GM10847 (cell line): ENCODE results near the gene DDX1.

Experiments
- POLR2A ChIP-seq: IDR thresholded peaks from 2 replicates; pipeline ENCODE4 v1.6.1; 2011; ENCODE audit not compliant: insufficient read length; ENCODE audit errors: extremely low read depth

The DDX1 gene

DNA sequence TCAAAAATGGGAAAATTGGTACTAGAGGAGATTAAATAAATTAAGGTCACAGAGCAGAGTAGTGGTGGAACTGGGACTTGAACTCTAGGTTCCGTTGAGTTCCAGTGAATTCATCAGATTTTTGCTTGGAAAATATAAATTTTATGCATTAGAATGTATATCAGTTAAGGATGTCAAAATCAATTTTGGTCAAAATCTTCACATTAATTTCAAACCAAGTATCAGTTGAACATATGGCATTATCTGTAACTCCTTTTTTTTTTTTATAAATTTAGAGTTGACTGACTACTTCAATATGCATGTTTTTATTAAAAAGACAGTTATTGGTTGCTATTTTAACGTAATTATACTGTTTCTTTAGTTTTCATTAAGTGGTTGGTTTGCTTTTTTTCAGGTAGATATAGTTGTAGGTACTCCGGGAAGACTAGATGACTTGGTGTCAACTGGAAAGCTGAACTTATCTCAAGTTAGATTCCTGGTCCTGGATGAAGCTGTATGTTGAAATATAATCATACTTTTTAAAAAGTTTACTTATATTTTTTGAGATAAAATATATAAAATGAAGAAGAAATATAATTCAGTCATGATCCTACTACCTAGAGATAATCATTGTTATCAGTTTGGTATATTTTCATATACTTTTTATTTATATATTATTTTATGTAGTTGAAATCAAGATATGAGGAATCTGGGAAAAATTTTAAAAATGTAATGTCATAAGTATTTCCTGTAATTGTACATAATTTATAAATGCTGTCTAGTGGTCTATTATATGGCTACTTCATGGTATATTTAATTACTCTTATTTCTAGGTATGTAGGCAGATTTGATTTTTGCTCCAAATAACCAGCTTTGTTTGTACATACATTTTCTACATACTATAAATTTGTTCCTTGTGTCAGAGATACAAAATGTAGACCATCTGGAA, 25.4 kb downstream of the DDX1 start:
- TF ChIP-seq POLR2A = no peak

DNA sequence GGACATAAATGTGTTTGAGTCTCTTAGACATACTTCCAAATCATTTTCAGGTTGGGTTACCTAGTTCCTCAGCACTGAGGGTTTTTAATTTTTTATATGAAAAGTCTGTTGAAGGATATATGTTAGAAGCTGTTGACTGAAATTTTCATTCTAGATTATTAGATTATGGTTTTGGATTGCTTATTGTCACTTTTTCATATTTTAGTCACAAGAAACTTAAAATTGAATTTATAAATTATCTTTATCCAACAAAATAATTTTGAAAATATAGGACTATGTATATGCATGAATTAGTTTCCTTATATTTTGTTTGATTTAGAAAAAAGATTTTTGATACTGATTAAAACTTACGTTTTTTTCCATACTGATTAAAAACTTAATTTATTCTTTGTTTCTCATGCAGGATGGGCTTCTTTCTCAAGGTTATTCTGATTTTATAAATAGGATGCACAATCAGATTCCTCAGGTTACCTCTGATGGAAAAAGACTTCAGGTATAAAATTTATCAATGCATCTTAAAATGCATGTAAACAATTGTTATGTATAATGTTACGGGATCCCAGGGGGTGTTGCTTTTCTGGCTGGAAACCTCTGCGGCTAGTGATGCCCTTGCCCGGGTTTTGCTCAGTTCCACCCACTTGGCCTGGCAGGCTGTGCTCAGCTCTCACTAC, 26.2 kb downstream of the DDX1 start:
- TF ChIP-seq POLR2A = no peak

DNA sequence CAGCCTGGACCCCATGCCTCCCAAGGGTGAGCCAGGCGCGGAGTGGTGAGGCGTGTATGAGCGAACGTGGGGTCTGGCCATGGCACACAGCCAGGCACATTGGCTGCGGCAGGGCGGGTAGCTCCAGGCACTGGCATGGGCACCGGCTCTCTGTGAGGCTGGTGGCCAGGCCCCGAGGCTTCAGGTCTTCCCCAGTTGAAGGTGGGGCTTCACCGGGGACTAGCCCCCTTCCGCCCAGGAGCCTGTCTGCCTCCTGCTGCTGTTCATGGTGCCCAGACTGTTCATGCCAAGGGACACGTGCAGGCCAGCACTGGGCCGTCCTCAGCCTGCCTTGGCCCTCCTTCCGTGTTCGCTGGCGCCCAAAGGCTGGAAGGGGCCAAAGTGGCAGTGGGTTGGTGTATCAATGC, 26.8 kb downstream of the DDX1 start:
- no peak for TF ChIP-seq POLR2A

DNA sequence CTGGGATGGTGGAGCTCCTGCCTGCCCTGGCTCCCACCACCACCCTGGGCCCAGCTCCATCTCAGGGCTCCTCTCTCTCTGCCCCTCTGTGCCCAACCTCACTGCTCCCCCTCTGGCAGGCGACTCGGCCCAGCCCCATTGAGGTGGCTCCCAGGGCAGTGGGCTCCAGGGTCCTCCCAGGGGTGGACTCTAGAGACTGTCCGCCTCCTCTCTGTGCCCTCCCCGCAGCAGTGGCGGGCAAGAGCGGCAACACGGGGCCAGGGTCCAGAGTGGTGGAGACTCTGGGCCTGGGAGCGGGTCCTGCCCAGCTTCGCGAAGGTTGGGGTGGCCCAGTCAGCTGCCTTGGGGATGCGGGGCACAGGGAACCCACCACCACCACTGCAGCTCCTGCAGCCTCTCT, 27.4 kb downstream of the DDX1 start:
- no peak for TF ChIP-seq POLR2A

DNA sequence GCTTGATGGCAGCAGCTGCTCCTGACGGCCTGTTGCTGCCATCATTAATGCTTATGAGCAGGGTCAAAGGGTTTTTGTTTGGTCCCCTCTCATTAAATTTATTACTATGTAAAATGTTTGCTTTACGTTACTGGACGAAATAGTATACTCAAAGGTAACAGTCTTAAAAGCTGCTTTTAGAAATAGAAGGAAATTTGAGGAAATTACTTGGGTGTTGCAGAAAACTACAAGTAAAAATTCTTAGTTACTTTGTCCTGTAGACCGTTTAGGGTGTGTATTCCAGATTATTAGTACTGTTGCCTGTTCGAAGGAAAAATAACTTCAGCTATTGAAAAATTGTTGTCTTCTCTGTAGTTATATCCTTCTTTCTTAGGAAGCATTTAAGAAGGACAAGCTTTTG, 27.8 kb downstream of the DDX1 start:
- TF ChIP-seq POLR2A = no peak

DNA sequence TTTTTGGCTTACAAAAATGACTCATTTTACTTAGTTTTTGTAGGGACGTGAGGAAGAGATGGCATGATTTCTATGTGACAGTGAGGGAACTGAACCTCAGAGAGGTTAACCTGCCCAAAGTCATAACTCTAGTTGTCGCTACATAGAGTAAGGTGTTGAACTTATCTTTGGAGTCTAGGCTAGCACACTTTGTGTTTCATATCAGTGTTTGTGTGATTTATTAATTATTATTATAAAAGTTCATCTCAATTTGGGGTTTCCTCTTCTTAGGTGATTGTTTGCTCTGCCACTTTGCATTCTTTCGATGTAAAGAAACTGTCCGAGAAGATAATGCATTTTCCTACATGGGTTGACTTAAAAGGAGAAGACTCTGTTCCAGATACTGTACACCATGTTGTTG, 28.3 kb downstream of the DDX1 start:
- TF ChIP-seq POLR2A = no peak

DNA sequence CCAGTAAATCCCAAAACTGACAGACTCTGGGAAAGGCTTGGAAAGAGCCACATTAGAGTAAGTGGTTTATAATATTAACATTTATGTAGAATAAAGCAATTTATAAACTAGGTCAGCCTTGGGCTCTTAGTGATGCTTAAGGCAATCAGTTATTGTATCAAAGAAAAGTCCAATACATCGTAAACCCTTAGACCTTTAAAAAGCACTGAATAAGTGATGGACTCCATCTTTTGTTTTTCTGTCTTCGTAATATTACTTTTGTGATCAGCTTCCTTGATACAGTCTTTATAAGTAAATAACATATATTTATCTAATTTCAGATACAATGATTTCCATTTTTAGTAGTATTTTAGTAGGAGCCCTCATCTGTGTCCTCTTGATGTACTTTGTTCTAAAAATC, 28.7 kb downstream of the DDX1 start:
- TF ChIP-seq POLR2A = no peak

DNA sequence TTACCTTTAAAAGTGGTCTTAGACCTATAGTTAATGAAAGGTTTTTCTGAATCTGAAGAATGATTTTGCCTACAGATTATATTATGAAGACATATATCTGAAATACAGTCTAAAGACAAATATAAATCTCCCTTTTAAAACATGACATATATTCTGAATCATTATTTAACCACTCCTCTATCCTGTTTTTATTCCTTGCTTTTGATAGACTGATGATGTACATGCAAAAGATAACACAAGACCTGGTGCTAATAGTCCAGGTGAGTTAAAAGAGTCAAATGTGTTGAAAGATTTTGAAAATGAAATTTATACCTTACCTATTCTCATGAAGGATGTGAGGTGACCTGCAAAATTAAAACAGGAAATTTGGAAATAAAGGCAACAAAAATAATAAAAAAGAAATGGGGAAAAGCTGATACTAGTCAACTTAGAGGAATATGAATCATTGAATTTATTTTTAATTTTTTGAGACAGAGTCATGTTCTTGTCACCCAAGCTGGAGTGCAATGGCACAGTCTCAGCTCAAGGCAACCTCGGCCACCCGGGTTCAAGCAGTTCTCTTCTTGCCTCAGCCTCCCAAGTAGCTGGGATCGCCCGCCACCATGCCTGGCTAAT, 29.3 kb downstream of the DDX1 start:
- TF ChIP-seq POLR2A = no peak

DNA sequence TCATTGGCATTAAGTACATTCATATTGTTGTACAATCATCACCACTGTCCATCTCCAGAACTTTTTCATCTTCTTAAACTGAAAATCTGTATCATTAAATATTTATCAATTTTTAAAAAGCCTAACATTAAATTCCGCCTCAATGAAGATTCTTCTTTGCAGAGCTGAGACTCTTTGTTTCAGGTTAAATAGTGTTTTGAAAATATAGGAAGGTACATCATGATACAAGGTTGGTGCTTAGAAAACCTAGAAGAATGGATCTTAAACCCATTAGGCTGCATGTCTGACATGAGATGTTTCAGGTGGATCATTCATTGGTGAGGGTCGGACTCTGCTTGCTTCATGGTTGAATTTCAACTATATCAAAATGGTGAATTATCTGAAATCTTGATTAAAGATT, 30.5 kb downstream of the DDX1 start:
- no peak for TF ChIP-seq POLR2A

DNA sequence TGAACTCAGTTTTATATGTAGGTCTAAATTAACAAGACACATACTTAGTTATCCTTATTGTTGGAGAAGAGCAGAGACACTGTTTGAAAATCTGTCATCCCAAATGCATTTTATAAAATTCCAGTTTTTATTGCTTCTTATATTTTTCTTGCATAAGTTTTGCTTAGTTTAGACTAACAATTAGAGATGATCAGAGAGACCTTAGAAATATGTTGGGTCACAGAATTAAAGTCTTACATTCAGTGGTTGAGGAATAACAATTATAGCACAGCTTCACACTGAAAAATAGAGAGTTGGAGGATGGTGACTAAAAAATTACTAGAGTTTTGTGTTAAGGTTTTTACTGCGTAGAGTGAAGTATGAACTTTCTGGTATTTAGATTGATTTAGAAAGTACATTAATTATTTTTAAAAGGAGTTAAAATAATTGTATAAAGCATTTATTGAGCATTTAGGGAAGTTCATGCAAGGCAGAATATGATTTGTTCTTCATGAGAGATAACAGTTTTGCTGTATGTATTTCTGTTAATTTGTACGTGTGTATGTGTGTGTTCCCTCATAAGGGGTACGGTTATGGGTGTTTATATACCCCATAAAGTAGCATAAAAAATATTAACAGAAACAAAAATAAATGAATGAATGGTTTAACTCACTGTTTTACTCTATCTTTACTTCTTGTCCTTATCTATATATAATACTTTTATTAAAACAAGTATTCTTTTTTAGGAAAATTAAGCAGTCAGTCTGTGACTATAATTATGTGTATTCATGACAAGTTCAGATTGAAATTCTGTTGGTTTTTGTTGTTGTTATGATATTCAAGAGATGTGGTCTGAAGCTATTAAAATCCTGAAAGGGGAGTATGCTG, 31.2 kb downstream of the DDX1 start:
- no peak for TF ChIP-seq POLR2A

DNA sequence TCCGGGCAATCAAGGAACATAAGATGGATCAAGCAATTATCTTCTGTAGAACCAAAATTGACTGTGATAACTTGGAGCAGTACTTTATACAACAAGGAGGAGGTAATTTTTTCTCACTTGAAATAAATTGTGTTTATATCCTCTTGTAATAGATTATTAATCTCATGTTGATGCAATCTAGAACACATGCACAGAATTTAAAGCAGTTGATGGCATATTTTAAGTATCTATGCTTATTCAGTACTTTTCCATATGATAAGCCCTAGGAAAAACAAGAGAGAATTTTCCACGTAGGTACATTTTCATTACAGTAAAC, 31.8 kb downstream of the DDX1 start:
- no peak for TF ChIP-seq POLR2A

DNA sequence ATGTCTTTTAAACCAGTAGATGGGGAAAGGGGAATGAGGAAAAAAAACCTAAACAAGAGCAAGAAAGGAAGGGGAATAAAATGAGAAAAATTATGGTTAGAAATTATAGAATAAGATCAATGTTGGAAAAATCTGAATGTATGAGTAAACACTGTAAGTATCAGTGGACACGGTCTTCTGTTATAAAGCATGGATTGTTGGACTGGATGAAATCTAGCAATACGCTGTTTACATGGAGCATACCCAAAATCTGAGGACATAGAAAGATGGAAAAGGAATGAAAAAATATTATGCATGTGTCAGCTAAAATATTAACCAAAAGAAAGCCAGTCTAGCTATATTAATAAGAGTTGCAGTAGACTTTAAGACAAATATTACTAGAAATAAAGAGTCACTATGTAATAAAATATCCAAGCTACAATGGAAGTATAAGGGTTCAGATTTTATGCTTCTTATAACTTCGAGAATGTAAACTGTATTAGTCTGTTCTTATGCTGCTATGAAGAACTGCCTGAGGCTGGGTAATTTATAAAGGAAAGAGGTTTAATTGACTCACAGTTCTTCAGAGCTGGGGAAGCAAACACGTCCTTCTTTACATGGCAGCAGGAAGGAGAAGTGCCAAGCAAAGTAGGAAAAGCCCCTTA, 32.4 kb downstream of the DDX1 start:
- TF ChIP-seq POLR2A = no peak

DNA sequence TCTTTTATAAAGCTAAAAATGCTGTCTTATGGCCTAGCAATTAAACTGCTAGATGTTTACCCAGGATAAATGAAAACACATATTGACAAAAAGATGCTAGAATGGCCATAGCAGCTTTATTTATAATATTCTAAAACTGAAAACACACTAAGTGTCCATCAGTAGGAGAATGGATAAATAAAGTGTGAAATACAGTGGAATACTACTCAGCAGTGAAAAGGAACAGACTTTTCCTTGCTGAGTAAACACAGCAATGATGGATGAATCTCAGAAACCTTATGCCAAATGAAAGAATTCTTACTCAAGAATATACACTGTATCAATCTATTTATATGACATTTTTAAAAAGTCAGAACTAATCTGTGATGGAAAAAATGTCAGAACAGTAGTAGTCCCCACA, 33.2 kb downstream of the DDX1 start:
- TF ChIP-seq POLR2A = no peak

DNA sequence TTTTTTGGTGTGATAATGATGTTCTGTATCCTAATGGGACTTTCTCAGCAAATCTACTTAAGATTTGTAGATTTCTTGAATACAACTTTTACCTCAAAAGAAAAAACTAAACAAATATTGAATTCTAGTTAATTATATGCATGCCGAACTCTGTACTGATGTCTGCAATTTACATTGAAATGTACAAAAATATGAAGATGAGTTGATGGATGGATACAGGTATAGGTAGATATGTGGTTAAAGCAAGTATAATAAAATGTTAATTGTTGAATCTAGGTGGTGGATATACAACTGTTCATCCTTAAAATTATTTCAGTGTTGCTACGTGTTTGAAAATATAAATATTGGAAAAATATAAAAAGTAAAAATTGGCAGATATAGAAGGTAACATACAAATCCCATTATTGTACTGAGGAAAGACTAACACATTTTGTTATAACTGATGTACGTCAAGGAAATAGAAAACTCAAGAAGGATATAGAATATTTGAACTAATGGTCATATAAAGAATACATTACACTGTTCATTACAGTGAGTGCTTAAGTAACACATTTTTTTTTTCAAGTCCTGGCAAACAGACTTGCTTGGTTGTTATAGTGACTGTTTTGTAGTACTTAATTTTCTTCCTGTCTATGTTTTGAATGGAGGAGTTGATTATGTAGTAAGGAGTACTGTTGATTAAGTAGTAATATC, 33.8 kb downstream of the DDX1 start:
- no peak for TF ChIP-seq POLR2A
